DND-41 (cell line): Measurements from ENCODE around the gene FBXL22.

Source experiments
- ATAC-seq: fragments of 200-7000 bp; cut with Tn5 transposase; 3 replicates; pipeline ENCODE4 v1.9.1; 2021; ENCODE audit warnings: low read depth; ENCODE audit not compliant: insufficient read depth
- DNase-seq: peaks from one replicate; pipeline ENCODE4 v3.0.0-alpha.2; 2020
- H2AFZ ChIP-seq: 2 replicates; pipeline ENCODE4 v1.6.0; 2012; ENCODE audit warnings: low read depth, low read length
- H3K27ac ChIP-seq: 2 replicates; pipeline ENCODE4 v1.5.1; 2012; ENCODE audit warnings: low read length, inconsistent platforms
- H3K27me3 ChIP-seq: fragments of 200-600 bp; sonication (generic); 2 replicates; pipeline ENCODE4 v1.6.0; 2012; ENCODE audit warnings: low read length, mild to moderate bottlenecking, inconsistent platforms; ENCODE audit not compliant: insufficient read depth, poor library complexity
- H3K36me3 ChIP-seq: 2 replicates; pipeline ENCODE4 v1.5.1; 2012; ENCODE audit warnings: low read length, inconsistent platforms; ENCODE audit not compliant: insufficient read depth
- H3K4me1 ChIP-seq: 2 replicates; pipeline ENCODE4 v1.5.1; 2012; ENCODE audit warnings: mild to moderate bottlenecking, low read length; ENCODE audit not compliant: insufficient read depth
- H3K4me2 ChIP-seq: 2 replicates; pipeline ENCODE4 v1.6.0; 2012; ENCODE audit warnings: mild to moderate bottlenecking, moderate library complexity, low read length, inconsistent platforms; ENCODE audit not compliant: insufficient read depth
- H3K4me3 ChIP-seq, 2 experiments: fragments of 200-600 bp in 1 of 2; shearing (Covaris generic) in 1 of 2; 2 replicates each; pipeline ENCODE4 v1.5.1; 2012 to 2016; ENCODE audit warnings: inconsistent platforms in 2 of 2, low read length in 2 of 2, mild to moderate bottlenecking in 2 of 2, low read depth in 1 of 2, moderate library complexity in 1 of 2
- H3K79me2 ChIP-seq: 2 replicates; pipeline ENCODE4 v1.6.0; 2012; ENCODE audit warnings: low read length, inconsistent platforms; ENCODE audit not compliant: insufficient read depth
- H3K9ac ChIP-seq: 2 replicates; pipeline ENCODE4 v1.6.0; 2012; ENCODE audit warnings: low read depth, mild to moderate bottlenecking, inconsistent platforms, low read length, moderate library complexity
- H3K9me3 ChIP-seq: 2 replicates; pipeline ENCODE4 v1.5.1; 2012; ENCODE audit warnings: low read length, moderate library complexity, mild to moderate bottlenecking, inconsistent platforms; ENCODE audit not compliant: insufficient read depth, severe bottlenecking
- H4K20me1 ChIP-seq: 2 replicates; pipeline ENCODE4 v1.6.0; 2012; ENCODE audit warnings: low read length; ENCODE audit not compliant: insufficient read depth
- CTCF ChIP-seq: IDR thresholded peaks from 2 replicates; pipeline ENCODE4 v1.5.1; 2012; ENCODE audit warnings: borderline replicate concordance, low read length, moderate library complexity, mild to moderate bottlenecking; ENCODE audit not compliant: poor library complexity, severe bottlenecking; ENCODE audit errors: extremely low read depth
- EZH2 ChIP-seq: IDR thresholded peaks from 3 replicates; pipeline ENCODE4 v1.6.1; 2012; ENCODE audit warnings: borderline replicate concordance, low read depth, mild to moderate bottlenecking, moderate library complexity, low read length, inconsistent platforms; ENCODE audit not compliant: severe bottlenecking

Gene FBXL22

GRCh38 chr15:63582718-63583426, 14.3 kb upstream of the FBXL22 start:
- Histone ChIP-seq H3K4me1 (no peaks in the 10 kb centered on the region), H3K9me3 (no peaks in the 10 kb centered on the region), H3K27me3 (no peaks in the 10 kb centered on the region), H3K27ac (no peak overlapping the region), H3K79me2 (no peaks in the 10 kb centered on the region), H4K20me1 (no peaks in the 10 kb centered on the region), H3K4me3 (no peak overlapping the region), H3K9ac (no peak overlapping the region), H2AFZ (no peak overlapping the region), H3K36me3 (peaks cover 6% of the 10 kb centered on the region; the same call in 1 of the 2 replicates), H3K4me2 (no peak overlapping the region)
- ATAC-seq (no peak), DNase-seq (no peak)
- TF ChIP-seq CTCF (no peak), EZH2 (no peak)

GRCh38 chr15:63586790-63587189, 10.4 kb upstream of the FBXL22 start:
- H3K9ac ChIP-seq: no peak overlapping the region
- H3K4me3 ChIP-seq: no peak overlapping the region
- no peak overlapping the region for H2AFZ ChIP-seq
- no peaks in the 10 kb centered on the region for H4K20me1 ChIP-seq
- H3K79me2 ChIP-seq: no peaks in the 10 kb centered on the region
- H3K4me2 ChIP-seq: no peak overlapping the region
- H3K27me3 ChIP-seq: no peaks in the 10 kb centered on the region
- no peak overlapping the region for H3K27ac ChIP-seq
- peaks cover 39% of the 10 kb centered on the region for H3K36me3 ChIP-seq
- no peaks in the 10 kb centered on the region for H3K9me3 ChIP-seq
- no peak for DNase-seq
- no peak for ATAC-seq
- no peak for TF ChIP-seq CTCF
- TF ChIP-seq EZH2: no peak
- no peaks in the 10 kb centered on the region for H3K4me1 ChIP-seq

DNA sequence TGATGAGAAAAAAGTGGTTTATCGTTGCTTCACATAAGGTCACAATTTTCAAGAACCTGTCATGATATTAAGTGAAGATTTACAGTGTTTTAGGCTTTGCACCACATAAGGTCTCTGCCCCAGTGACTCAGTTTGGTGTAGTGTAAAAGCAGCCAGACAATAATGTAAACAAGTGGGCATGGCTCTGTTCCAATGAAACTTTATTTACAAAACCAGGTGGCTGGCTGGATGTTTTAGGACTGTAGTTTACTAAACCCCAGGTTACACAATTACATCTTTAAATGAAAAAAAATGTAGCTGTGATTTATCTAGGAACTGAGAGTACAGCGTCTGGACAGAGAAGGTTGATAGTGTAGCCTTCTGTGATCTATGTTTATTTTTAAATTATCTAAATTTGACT, 9.7 kb upstream of the FBXL22 start:
- Histone ChIP-seq H4K20me1 (no peaks in the 10 kb centered on the region), H3K27ac (no peak overlapping the region), H3K9me3 (no peaks in the 10 kb centered on the region), H3K79me2 (no peaks in the 10 kb centered on the region), H3K4me2 (no peak overlapping the region), H3K36me3 (peaks cover 38% of the 10 kb centered on the region), H3K9ac (no peak overlapping the region), H3K4me3 (no peak overlapping the region), H3K27me3 (no peaks in the 10 kb centered on the region), H2AFZ (no peak overlapping the region), H3K4me1 (no peaks in the 10 kb centered on the region)
- ATAC-seq: no peak
- no peak for DNase-seq
- no peak for TF ChIP-seq EZH2
- TF ChIP-seq CTCF: no peak
